Measurements from ENCODE around the gene SMYD3. TPM values are rescaled to one million over a fixed set of nuclear protein-coding genes. Genes with fewer than 3 reads are reported as not detected.

SMYD3 gene
- total RNA-seq, 1 donor from 2014 or later = 80.8 TPM

- no peak overlapping the region for H3K9ac ChIP-seq (ENCODE audit: low read length)
- H3K4me1 ChIP-seq (ENCODE audit: insufficient read depth, low read length) = peaks cover 18% of the 10 kb centered on the region
- H3K4me2 ChIP-seq (ENCODE audit: low read length) = no peak overlapping the region
- no peaks in the 10 kb centered on the region for H3K36me3 ChIP-seq (ENCODE audit: insufficient read depth, low read length)
- H3K27ac ChIP-seq (ENCODE audit: low read depth, low read length) = no peak overlapping the region
- Mint-ChIP-seq H3K27me3 (ENCODE audit: low read depth, unreplicated experiment) (no peaks in the 10 kb centered on the region), H3K9me3 (ENCODE audit: unreplicated experiment) (peaks cover 2% of the 10 kb centered on the region), H3K36me3 (ENCODE audit: low read depth, unreplicated experiment) (peaks cover 7% of the 10 kb centered on the region), H3K27ac (ENCODE audit: unreplicated experiment) (no peak overlapping the region), H3K4me3 (ENCODE audit: unreplicated experiment) (no peak overlapping the region), H3K4me1 (ENCODE audit: low read depth, unreplicated experiment) (peaks cover 19% of the 10 kb centered on the region)
- TF ChIP-seq CTCF (IDR thresholded peaks at IDR 0.05; ENCODE audit: insufficient read depth, low read depth, low read length) = no peak
- TF ChIP-seq EZH2 (IDR thresholded peaks at IDR 0.05; ENCODE audit: insufficient read depth, low read length) = no peak
- H3K79me2 ChIP-seq (ENCODE audit: insufficient read depth, low read length) = no peaks in the 10 kb centered on the region
- DNase-seq (ENCODE audit: low read depth) (no peak), FAIRE-seq (peak; percentile 17)
- no peaks in the 10 kb centered on the region for H3K27me3 ChIP-seq (ENCODE audit: insufficient read depth, low read length)
- H4K20me1 ChIP-seq (ENCODE audit: insufficient read depth, low read length) = no peaks in the 10 kb centered on the region
- H2AFZ ChIP-seq (ENCODE audit: low read depth, low read length) = no peak overlapping the region
- no peak overlapping the region for H3K4me3 ChIP-seq (ENCODE audit: insufficient read depth, low read depth, low read length)
- H3K9me3 ChIP-seq (ENCODE audit: insufficient read depth, low read depth, low read length) = no peaks in the 10 kb centered on the region
Observed at GRCh38 chr1:245718951-245719350, 788.1 kb downstream of the SMYD3 start.

GRCh38 chr1:245718123-245718522, 789.0 kb downstream of the SMYD3 start:
- TF ChIP-seq EZH2 (IDR thresholded peaks at IDR 0.05; ENCODE audit: insufficient read depth, low read length) = no peak
- no peak for TF ChIP-seq CTCF (IDR thresholded peaks at IDR 0.05; ENCODE audit: insufficient read depth, low read depth, low read length)
- Histone ChIP-seq H3K9ac (ENCODE audit: low read length) (no peak overlapping the region), H3K27ac (ENCODE audit: low read depth, low read length) (no peak overlapping the region), H3K9me3 (ENCODE audit: insufficient read depth, low read depth, low read length) (no peaks in the 10 kb centered on the region), H4K20me1 (ENCODE audit: insufficient read depth, low read length) (no peaks in the 10 kb centered on the region), H3K4me2 (ENCODE audit: low read length) (no peak overlapping the region), H3K27me3 (ENCODE audit: insufficient read depth, low read length) (no peaks in the 10 kb centered on the region), H3K36me3 (ENCODE audit: insufficient read depth, low read length) (no peaks in the 10 kb centered on the region), H3K4me3 (ENCODE audit: insufficient read depth, low read depth, low read length) (no peak overlapping the region), H3K79me2 (ENCODE audit: insufficient read depth, low read length) (no peaks in the 10 kb centered on the region), H3K4me1 (ENCODE audit: insufficient read depth, low read length) (peaks cover 18% of the 10 kb centered on the region), H2AFZ (ENCODE audit: low read depth, low read length) (no peak overlapping the region)
- H3K4me3 Mint-ChIP-seq (ENCODE audit: unreplicated experiment) = no peak overlapping the region
- FAIRE-seq (no peak), DNase-seq (ENCODE audit: low read depth) (no peak)
- H3K36me3 Mint-ChIP-seq (ENCODE audit: low read depth, unreplicated experiment) = peaks cover 7% of the 10 kb centered on the region
- H3K9me3 Mint-ChIP-seq (ENCODE audit: unreplicated experiment) = peaks cover 2% of the 10 kb centered on the region
- H3K27me3 Mint-ChIP-seq (ENCODE audit: low read depth, unreplicated experiment) = no peaks in the 10 kb centered on the region
- H3K4me1 Mint-ChIP-seq (ENCODE audit: low read depth, unreplicated experiment) = peaks cover 19% of the 10 kb centered on the region
- no peak overlapping the region for H3K27ac Mint-ChIP-seq (ENCODE audit: unreplicated experiment)

GRCh38 chr1:245717611-245718010, 789.5 kb downstream of the SMYD3 start:
- H3K27me3 Mint-ChIP-seq (ENCODE audit: low read depth, unreplicated experiment) = no peaks in the 10 kb centered on the region
- Histone ChIP-seq H4K20me1 (ENCODE audit: insufficient read depth, low read length) (no peaks in the 10 kb centered on the region), H3K4me2 (ENCODE audit: low read length) (no peak overlapping the region), H3K79me2 (ENCODE audit: insufficient read depth, low read length) (no peaks in the 10 kb centered on the region), H3K4me3 (ENCODE audit: insufficient read depth, low read depth, low read length) (no peak overlapping the region), H2AFZ (ENCODE audit: low read depth, low read length) (no peak overlapping the region), H3K27me3 (ENCODE audit: insufficient read depth, low read length) (no peaks in the 10 kb centered on the region), H3K27ac (ENCODE audit: low read depth, low read length) (no peak overlapping the region), H3K36me3 (ENCODE audit: insufficient read depth, low read length) (no peaks in the 10 kb centered on the region), H3K4me1 (ENCODE audit: insufficient read depth, low read length) (peaks cover 18% of the 10 kb centered on the region), H3K9me3 (ENCODE audit: insufficient read depth, low read depth, low read length) (no peaks in the 10 kb centered on the region), H3K9ac (ENCODE audit: low read length) (no peak overlapping the region)
- H3K4me1 Mint-ChIP-seq (ENCODE audit: low read depth, unreplicated experiment) = peaks cover 19% of the 10 kb centered on the region
- H3K9me3 Mint-ChIP-seq (ENCODE audit: unreplicated experiment) = peaks cover 2% of the 10 kb centered on the region
- FAIRE-seq (no peak), DNase-seq (ENCODE audit: low read depth) (no peak)
- no peak overlapping the region for H3K4me3 Mint-ChIP-seq (ENCODE audit: unreplicated experiment)
- TF ChIP-seq CTCF (IDR thresholded peaks at IDR 0.05; ENCODE audit: insufficient read depth, low read depth, low read length) = no peak
- no peak for TF ChIP-seq EZH2 (IDR thresholded peaks at IDR 0.05; ENCODE audit: insufficient read depth, low read length)
- no peak overlapping the region for H3K27ac Mint-ChIP-seq (ENCODE audit: unreplicated experiment)
- H3K36me3 Mint-ChIP-seq (ENCODE audit: low read depth, unreplicated experiment) = peaks cover 7% of the 10 kb centered on the region

Data from astrocyte (in vitro differentiated cells and primary cell).